GM19467 (cell line): ENCODE data around the gene LDLRAD3.

Source experiments
- ATAC-seq: cut with Tn5 transposase; IDR thresholded peaks from one replicate; pipeline ENCODE4 v1.9.1; 2021; ENCODE audit warnings: mild to moderate bottlenecking, moderate library complexity; ENCODE audit not compliant: unreplicated experiment

LDLRAD3 gene

DNA sequence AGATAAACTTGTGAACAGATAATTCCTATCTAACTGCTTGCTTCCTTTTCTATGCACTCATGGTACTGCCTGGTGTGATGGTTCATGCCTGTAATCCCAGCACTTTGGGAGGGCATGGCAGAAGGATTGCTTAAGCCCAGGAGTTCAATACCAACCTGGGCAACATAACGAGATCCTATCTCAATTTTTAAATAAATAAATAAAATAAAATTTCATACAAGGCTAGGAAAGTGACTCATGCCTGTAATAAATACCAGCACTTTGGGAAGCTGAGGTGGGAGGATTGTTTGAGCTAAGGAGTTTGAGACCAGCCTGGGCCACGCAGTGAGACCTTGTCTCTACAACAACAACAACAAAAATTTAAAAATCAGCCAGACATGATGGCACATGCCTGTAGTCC, 178.8 kb downstream of the LDLRAD3 start:
- ATAC-seq, result no peak

DNA sequence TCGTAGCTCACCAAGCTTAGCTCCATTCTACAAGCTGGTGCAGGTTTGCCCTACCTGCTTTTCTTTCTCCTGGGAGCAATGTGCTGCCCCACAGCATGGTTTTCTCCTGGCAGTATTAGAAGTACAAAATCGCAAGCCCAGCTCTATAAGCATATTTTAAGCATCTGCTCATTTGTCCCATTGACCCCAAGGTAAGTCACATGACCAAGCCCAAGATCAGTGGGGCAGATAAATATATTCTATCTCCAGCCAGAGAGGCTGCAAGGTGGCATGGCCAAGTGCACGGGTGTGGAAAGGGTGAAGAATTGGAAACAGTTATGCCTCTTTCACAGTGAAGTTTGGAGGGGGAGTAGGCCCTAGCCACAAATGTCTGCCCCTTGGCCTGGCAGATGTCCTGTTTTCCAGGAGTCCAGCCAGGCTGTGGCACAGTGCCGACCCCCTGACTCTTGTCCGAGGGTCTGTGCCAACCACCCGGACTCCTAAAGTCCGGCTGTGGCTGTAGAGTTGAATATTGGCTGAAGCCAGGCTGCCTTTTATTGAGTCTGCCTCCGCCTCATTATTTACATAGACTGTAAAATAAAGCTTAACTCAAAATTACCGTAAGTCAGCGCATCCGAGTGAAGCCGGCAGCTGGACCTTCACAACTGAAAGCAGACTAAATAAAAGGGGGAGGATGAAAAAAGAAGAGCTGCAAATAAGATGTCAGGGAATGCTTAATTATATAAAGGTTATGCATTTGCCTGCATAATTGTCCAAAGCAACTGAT, 179.7 kb downstream of the LDLRAD3 start:
- no peak for ATAC-seq

DNA sequence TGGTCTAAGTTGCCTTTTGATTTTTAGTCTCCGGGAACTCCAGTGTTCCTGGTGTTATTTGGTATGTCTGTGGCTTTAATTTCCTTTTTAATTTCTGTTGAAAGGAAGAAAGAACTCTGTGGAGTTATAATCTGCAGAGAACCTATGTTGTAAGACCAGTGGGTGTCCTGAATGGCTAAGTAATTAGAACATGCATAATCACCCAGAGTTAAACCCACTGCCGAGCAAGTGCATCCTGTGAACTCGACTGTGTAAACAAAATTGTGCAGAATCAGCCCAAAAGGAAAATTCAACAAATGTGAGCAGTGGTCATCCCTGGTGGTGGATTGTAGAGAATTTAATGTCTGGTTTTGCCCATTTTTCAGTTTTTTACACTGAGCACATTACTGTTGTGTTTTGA, 182.8 kb downstream of the LDLRAD3 start:
- no peak for ATAC-seq

DNA sequence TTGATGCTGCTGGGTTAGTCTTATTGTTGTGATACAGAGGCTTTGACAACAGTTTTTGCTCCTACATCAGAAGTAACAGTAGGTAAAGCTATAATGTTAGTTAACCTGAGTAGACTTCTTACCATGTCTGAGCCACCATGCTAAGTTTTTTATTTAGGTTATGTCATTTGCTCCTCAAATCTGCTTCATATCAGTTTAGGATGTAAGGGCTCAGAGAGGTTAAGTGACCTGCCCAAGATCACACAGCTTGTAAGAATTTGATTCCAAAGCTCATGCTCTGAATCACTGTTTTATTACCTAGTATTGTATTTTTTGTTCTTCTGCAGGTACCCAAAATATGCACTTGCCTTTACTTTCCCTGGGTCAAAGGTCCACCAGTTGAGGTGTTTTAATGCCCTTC, 183.7 kb downstream of the LDLRAD3 start:
- ATAC-seq, result no peak

DNA sequence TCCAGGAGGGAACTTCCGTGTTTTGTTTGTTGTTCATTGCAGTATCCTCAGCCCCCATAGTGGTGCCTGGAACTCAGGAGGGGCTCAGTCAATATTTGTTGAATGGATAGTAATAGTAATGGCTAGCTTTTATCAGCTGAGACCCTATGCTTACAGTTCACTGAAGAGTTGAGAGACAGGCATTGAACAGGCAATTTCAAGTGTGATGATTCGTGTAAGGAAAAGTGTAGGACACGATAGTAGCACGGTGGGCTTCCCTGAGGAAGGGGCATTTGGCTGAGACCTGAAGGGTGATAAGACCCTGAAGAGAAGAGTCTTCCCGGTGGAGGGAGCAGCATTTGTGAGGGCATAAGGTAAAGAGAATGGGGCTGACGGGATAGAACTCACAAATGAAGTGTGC, 186.1 kb downstream of the LDLRAD3 start:
- ATAC-seq, result no peak

DNA sequence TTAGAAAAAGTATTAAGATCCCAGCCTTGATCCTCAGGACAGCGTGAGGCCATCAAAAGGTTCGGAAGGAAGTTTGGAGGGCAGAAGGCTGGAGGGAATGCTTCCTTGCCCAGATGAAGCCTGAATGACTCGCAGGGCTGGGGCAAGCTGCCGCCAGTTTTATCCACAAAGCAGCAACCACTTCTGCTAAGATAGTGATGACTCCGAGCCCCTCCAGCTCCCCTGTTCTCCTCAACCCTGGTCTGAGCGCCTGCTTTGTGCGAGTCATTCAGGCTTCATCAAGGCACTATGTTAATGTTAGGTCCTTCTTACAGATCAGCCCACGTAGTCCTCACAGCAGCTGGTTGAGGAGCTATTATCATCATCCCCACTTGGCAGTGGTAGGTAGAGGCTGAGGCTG, 186.5 kb downstream of the LDLRAD3 start:
- ATAC-seq, result no peak

DNA sequence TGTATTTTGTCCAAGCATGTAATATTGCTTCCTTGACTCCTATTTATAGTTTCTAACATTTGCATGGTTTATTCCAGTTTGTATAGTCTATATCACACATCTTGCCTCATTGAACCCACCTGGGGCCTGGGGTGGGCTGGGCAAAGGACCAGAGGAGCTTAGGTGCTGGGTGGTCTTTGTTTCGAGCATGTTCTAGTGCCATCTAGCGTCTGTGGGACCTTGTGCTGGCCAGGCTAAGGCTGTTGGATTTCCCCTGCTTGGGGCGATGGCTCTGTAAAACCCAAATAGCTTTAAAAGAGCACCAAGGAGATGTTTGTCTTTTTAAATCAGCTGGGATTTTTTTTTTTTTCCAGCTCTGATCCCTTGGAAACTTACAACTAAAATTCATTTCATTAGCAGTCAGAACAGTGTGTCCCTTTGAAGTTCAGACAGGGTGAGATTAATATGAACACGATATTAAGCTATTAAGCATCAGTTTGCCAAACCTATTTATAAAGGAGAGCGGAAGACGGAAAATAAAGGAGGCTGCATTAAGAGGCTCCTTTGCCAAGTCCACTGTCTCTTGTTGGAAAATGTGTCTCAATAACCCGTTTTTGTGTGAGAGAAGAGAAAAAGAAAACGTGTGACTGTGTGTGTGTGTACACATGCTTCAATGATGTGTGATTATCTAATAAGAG, 188.0 kb downstream of the LDLRAD3 start:
- no peak for ATAC-seq

DNA sequence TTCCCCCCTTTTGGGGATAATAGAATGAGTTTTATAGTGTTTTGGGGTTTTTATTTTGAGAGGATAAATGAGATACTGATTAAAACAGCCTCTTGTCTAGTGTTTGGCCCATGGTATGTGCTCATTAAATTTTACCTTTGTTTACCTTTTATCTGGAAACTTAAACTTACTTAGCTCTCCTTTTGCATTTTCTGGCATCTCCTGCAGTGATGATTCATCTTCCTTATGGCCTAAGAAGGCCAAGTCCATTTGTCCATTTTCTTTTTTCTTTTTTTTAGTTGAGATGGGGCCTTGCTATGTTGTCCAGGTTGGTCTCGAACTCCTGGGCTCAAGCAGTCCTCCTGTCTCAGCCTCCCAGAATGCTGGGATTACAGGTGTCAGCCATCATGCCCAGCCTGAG, 189.1 kb downstream of the LDLRAD3 start:
- no peak for ATAC-seq

DNA sequence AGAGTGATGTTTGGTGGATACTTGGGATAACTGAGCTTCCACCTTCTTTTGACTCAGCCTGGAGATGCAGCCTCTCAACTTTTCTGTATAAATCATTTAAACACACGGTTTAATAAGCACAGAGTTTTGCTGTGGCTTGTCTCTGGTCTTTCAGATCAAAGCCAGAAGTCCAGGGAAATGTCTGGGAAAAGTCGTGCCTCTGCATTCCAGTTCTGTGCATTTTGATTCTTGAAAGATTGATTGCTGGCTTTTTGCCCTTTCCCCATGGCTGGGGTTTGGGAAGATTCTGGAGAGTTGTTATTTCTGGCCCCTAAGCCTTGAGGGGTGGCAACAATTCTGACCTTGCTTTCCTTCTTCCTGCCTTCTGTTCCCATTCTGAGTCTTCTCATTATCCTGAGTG, 191.2 kb downstream of the LDLRAD3 start:
- ATAC-seq, result no peak

DNA sequence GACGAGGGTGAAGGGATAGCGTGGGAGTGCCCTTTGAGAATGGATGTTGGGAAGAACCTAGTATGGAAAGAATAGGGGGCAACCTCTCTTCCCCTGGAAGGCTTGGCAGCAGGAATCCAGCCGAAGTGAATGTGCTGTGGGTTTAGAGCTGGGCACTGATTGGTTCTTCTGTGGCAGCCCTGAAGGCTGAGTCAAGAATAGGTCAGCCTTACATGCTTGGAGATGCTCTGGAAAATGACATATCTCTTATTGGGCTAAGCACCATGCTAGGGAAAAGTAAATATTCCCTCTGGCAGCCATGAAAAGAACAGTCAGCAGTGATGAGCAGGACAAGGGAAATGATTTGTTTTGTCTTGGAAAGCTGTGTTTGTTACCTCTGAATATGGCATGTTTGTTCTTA, 195.9 kb downstream of the LDLRAD3 start:
- ATAC-seq, result no peak

DNA sequence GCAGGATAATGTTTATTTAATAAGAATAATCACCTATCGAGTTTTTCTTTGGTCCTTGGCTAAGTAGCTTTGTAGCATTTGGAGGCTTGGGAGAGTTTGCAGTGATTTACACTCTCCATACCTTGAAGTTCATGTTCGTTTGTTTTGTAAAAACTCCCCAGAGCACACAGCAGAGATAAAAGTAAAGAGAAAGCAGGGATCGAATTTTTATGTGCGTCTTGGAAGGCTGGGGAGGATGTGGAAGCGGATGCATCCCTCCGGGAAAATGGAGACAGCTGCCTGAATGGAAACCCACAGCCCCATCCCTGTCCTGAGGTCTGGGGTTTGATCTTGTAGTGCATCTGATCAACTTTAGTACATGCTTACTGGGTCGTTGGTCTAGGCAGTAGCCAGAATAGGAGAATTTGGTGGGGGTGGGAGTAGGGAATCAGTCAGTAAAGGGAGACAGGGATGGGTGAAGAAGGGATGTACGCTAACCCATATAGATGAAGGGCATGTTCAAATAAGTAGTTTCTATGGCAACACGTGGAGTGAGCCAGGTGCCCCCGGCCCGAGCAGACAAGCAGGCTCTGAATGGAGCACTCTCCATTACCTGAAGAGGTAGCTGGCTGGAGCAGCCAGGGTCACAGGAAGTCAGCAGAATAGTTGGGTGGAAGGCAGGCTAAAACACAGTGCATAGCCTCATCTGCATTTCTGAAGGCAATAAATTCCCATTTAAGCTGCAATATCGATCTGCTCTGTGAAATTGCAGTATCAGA, 197.5 kb downstream of the LDLRAD3 start:
- no peak for ATAC-seq

DNA sequence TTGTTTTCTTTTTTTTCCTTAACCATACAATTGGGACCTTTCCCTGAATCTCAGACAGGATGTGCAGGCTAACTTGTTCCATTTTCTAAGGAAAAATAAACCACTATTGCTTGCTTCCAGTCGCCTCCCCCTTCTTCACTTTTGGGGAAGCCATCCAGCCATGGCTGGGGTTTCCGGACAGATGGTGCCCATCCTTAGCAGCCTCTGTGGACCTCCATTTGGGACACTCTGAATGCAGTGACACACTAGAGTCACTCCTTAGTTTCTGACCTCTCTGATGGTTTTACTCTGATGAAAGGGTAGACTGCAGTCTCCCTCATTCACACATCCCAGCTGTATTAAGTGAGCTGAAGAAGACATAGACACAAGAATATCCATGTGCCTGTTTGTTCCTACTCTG, 198.1 kb downstream of the LDLRAD3 start:
- ATAC-seq, result no peak

DNA sequence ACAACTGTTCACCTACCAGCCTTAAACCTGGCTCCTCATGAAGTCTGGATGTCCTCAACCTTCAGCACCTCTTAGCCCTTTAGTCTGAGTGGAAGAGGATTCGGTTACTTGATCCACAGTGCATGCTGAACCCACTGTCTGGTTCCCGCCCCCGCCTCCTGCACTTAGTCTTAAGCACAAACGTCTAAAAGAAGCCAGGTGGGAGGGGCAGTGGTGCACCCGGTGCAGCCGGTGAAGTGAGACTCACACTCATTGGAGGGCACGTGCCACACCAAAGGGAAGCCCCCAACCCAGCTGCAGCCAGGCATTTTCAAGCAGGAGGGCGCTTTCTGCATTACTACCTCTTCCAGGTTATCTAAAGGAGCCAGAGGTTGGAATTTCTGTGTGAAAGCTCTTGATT, 198.6 kb downstream of the LDLRAD3 start:
- ATAC-seq, result no peak

DNA sequence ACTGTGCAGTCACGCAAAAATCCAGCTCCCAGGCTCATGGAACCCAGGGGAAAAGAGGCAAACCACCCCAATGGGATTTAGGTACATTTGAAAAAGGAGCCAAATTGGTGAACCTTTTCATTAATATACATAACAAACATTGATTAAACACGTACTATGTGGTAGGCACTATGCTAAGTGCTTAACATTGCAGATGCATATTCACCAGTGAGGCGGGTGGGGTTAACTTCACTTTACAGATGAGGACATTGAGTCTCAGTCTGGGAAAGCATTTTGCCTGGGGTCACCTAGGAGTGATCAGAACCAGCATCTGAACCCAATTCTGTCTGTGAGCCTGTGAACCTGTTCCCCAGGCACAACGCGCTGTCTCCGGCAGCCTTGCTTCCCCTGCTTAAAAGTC, 199.0 kb downstream of the LDLRAD3 start:
- ATAC-seq, result no peak

DNA sequence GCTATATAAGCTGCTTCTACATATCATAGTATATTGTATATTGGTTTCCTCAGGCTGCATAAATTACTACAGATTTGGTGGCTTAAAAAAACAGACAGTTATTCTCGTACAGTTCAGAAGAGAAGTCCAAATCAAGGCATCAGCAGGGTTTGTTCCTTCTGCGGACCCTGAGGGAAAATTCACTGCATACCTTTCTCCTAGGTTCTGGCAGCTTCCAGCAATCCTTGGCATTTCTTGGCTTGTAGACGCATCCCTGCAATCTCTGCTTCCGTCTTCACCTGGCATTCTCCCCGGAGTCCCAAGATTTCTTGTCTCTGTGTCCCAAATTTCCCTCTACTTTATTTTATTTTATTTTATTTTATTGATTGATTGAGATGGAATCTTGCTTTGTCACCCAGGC, 202.6 kb downstream of the LDLRAD3 start:
- no peak for ATAC-seq

DNA sequence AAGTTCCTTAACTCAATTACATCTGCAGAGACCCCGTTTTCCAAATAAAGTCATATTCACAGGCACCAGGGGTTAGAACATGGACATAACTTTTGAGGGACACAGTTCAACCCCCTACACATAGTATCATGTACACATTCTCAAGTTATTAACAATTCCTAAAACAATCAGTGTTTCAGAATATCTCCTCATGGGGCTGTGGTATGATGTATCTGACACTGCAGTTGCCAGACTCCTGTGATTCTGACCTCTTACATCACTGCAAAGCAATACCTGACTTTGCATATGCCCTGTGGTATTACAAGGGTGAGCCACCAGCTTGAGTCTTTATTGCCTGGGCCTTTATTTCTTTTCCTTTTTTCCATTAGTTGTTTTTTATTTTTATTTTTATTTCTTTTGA, 203.6 kb downstream of the LDLRAD3 start:
- no peak for ATAC-seq

DNA sequence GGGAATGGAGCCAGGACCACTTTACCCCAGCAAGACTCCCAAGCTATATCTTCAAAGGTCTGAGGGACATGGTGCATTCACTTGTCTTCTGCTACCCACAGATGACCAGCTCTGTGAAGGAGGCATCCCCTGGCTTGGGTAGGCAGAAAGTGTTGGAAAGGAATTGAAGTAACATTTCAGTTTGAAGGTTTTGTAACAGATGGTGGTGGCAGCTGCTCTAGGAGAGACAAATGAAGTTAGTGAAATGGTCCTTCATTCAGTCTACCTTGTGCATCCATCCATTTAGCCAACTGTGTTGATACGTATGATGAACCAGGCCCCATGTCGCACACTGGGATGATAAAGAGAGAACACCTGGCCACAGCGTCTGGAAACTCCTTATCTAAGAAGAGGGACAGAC, 204.8 kb downstream of the LDLRAD3 start:
- no peak for ATAC-seq

DNA sequence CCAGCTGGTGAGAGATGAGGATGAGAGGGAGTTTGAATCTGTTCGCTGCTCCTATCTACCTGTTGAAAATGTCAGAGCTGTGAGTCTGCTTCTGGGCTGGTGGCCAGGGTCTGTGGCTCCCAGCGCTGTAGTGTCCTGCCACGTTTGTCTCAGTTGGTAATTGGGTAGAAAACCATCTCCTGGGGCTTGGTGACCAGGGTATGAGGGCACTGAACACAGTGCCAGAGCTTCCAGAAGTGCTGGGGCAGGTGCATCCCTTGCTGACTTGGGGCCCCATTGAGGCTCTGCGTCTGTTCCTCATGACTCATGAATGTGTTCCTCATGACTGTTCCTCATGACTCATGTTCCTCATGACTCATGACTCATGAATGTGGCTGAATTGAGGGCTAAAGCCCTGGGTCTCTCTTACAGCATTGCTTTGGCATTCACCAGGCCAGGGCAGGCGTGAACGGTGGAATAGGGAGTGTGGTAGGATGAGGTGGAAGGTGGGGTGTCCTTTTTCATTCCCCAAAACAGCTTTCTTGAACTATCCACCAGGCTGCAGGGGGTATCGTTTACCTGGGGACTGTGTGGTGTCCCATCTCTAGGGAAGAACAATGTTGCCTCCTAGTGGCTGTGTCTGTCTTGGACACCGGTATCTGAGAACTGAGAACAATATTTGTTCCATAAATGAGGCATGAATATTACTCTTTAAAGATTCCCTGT, 205.8 kb downstream of the LDLRAD3 start:
- ATAC-seq, result no peak

DNA sequence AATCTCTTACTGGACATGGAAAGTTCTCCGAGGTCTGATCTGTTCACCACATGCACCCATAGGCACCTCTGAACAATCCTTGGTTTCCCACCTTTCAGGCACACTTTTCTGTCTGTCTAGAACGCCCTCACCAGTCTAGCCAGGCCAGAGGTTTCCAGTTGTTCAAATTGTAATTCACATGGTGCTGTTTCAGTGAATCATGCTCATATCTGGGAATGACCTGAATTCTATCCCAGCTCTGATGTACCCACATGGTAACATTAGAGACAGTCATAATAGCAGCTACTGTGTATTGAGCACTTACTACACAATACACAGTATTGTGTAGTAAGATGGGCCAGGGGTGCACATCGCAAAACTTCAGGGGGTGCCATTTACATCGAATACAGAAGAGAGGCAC, 207.1 kb downstream of the LDLRAD3 start:
- ATAC-seq, result no peak

DNA sequence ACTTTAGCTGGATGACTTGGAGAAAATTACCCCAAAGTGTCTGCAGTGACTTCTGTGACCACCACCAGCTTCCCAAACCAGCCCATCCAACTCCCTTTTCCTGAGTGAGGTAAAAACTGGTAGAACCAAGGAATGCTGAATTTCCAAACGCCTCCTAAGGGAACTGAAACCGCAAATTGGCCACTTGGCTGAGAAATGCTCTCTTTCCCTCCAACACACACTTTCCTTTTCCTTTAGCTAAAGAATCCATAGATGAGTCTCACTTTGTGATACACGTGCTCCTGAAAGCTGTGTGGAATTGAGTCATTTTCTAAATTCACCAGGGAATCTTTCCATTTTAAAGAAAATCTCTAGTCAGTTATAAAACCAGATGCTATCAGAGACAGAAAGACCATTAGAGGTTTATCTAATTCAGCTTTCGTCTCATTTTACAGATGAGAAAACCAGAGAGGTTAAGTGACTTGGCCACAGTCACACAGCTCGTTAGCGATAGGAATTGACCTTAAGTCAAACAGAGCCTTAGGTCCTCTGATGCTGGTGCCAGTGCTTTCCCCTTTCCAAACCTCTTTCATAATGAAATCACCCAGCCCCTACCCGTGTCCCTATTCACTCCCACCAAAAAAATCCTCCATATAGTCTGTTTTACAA, 208.2 kb downstream of the LDLRAD3 start:
- ATAC-seq, result no peak

DNA sequence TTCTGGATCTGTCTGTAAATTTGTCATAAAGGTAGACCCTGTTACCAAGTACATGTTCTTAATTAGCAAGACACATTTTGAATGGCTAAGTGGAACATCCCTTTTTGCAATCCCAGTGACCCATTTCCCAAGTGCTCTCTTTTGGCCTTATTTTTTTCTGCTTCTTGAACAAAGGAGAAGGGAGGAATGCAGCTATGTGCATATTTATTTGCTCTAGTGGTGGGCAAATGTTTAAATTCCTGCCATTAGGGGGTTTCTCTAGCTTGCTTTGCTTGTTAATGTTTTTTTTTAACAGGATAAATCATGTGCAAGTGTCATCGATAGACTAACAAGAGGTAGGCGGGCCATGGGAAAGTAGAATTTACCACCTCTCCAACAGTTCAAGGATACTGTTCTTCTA, 209.7 kb downstream of the LDLRAD3 start:
- no peak for ATAC-seq
